HG03460 (cell line): ENCODE measurements around the gene ARHGEF3.
A peak's percentile ranks its signal among the peaks of the same experiment; 100 is the strongest.
"Not testable (repeated sequence)": the region's sequence is repeated elsewhere in the genome, so short reads cannot be mapped to it uniquely, and the experiment has no call there.

Experiments
- ATAC-seq: cut with Tn5 transposase; IDR thresholded peaks from one replicate; pipeline ENCODE4 v1.9.1; 2021; ENCODE audit not compliant: unreplicated experiment

Gene ARHGEF3

DNA sequence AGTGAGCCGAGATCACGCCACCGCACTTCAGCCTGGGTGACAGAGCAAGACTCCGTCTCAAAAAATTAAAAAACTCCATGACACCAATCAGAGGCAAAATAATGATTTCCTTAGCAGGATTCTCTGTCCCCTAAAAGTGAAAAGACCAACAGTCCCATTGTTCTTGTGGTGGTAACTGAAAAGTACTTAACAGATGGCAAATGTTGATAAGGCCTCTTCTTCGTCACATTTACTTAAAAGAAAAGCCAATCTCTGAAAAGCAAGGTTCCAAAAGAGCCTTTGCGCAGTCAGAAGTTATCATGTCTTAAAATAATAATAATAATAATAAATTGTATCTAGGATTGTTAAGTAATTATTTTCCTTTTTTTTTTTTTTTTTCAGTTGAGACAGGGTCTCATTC, 62.7 kb downstream of the ARHGEF3 start:
- ATAC-seq = no peak

DNA sequence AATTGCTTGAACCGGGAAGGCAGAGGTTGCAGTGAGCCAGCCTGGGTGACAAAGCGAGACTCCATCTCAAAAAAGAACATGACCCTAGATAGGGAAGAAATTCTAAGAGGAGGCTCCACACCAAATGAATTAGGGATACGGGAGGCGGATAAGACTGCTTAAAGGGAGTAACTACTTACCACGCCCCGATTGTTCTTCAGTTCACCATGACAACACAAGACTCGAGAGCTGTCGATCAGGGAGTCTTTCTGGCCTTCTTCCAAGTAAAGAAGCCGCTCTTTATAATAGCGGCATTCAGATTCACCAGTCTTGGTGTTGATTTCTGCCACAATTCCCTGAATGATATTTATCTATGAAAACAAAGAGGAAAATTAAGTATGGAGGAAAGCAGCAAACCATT, 64.7 kb downstream of the ARHGEF3 start:
- ATAC-seq = no peak

DNA sequence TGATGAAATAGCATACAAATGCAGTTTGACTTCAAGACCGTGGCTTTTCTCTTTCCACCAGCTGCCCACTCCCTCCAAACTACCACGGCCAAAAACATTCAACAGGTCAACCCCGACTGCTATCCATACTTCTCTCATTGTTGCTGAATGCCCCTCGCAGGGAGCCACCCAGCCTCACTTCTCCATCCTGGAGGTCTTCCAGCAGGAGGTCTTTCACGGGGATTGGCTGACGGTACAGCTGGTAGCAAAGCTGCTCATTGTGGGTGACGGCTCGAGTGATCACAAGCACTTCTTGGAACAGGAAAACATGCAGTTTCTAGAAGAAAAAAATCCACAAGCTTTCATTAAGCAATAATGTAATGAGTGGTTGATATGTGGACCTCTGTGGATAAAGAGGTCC, 69.6 kb downstream of the ARHGEF3 start:
- no peak for ATAC-seq

- ATAC-seq = peak; percentile 99
Observed at GRCh38 chr3:56725175-56725574, 76.6 kb downstream of the ARHGEF3 start.

DNA sequence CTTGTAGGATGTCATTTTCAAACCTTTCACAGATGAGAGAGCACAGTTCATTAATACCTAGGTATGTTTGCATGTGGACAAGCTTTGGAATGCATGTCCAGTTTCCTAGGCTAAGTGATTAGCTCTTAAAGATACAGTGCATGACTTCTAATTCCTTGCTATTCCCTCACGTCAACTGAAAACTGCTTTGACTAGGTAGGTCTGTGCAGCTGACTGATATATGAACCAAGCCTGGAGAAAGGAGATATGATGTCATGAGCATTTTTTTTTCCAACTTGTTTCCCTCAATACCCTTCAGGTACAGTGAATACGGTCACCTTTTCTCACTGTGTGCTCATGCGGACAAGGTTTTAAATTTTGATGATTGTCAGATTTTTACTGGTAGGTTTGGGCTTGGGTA, 77.1 kb downstream of the ARHGEF3 start:
- ATAC-seq = no peak

DNA sequence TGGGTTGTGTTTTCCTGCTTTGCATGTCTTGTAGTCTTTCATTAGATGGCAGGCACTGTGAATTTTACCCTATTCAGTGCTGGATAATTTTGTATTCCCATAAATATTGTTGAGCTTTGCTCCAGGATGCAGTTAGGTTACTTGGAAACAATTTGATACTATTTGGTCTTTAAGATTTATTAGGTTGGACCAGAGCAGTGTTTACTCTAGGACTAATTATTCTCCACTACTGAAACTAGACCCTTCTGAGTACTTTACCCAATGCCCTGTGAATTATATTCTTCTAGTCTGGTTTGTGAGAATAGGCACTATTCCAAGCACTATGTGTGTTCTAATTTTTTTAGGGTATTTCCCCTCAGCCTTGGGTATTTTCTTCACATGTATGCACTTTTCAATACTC, 80.9 kb downstream of the ARHGEF3 start:
- no peak for ATAC-seq

DNA sequence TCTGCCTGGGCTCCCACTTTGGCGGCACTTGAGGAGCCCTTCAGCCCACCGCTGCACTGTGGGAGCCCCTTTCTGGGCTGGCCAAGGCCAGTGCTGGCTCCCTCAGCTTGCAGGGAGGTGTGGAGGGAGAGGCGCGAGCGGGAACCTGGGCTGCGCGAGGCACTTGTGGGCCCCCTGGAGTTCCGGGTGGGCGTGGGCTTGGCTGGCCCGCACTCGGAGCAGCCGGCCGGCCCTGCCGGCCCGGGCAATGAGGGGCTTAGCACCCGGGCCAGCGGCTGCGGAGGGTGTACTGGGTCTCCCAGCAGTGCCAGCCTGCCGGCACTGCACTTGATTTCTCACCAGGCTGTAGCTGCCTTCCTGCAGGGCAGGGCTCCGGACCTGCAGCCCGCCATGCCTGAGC, 82.9 kb downstream of the ARHGEF3 start:
- ATAC-seq = not testable (repeated sequence)

- ATAC-seq = no peak
Observed at GRCh38 chr3:56711344-56711743, 90.4 kb downstream of the ARHGEF3 start.

- not testable (repeated sequence) for ATAC-seq
Observed at GRCh38 chr3:56707412-56707811, 94.3 kb downstream of the ARHGEF3 start.

- ATAC-seq = no peak
Observed at GRCh38 chr3:56706629-56707028, 95.1 kb downstream of the ARHGEF3 start.

GRCh38 chr3:56704706-56705105, 97.0 kb downstream of the ARHGEF3 start:
- ATAC-seq = no peak

GRCh38 chr3:56702490-56703315, 99.0 kb downstream of the ARHGEF3 start:
- ATAC-seq = no peak

- no peak for ATAC-seq
Observed at GRCh38 chr3:56700151-56700550, 101.6 kb downstream of the ARHGEF3 start.

DNA sequence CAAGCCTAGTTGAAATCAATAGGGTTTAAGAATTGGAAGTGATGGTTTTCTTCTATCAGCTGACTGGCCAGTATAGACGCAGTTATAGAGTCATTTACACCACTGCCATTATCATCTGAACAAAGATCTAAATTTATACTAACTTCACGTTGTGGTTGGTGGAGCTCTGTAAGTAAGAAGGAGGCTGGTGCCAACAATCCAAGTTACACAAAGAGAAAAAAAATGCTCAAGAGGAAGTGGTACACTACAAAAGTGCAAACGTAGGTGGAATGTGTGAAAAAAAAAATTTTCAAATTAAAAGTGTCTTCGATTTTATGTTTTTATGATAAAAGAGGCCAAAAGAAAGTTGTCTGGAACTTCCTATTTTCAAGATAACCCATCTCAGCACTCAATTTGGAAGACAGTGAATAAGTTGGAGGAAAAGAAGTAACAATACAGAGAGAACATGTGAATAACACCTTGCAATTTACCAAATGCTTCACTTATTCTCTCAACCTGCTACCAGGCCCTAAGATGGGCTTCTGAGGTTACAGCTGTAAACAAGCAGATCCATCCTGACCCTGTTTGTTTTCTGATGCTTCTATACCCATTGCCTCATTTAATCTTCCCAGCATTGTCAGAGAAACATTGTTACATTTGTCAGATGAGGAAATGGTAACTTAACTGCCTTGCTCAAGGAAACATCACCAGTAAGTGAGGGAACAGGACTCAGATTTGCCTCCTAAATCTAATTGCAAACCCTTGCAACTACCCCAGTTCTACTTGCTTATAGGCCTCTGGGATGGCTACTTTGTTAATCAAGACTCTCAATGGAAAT, 106.7 kb downstream of the ARHGEF3 start:
- no peak for ATAC-seq

DNA sequence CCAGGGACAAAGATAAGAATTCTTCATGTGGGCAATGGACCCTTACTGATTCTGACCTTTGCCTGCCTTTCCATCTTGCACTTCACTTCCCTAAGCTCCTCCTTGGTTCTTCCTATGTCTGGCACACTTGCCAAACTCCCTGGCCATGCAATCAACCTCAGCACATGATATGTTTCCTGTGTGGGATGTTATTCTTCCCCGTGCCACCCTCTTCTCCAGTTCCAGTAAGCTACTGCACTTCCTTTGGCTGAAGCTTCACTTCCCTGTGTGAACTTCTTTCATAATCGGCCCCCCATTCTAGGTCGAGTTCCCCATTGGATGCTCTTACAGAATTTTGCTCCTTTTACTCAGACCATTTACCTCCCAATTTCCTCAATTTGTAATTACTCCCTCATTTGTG, 108.0 kb downstream of the ARHGEF3 start:
- ATAC-seq = no peak

DNA sequence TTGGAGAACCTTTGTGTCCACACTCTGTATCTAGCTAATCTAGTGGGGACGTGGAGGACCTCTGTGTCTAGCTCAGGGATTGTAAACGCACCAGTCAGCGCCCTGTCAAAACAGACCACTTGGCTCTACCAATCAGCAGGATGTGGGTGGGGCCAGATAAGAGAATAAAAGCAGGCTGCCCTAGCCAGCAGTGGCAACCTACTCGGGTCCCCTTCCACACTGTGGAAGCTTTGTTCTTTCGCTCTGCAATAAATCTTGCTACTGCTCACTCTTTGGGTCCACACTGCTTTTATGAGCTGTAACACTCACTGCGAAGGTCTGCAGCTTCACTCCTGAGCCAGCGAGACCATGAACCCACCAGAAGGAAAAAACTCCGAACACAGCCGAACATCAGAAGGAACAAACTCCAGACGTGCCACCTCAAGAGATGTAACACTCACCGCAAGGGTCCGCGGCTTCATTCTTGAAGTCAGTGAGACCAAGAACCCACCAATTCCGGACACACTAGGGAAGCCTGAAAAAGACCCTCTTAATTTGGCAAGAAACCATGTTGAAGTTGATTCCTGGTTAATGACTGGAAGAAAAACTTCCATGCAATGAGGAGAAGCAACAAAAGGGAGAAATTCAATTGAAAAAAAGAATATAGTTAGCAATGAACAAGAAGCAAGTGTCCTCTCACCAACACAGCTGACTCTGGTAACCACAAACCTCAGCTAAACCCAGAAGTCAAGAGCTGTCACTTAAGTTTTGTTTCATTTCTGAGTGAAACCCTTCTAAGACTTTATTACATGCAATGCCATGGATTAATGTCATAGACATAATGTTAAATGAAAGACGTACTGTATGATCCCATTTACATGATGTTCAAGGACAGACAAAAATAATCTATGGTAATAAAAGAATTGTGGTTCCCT, 109.0 kb downstream of the ARHGEF3 start:
- ATAC-seq = peak; percentile 82

- not testable (repeated sequence) for ATAC-seq
Observed at GRCh38 chr3:56692001-56692365, 109.8 kb downstream of the ARHGEF3 start.

- ATAC-seq = no peak
Observed at GRCh38 chr3:56691165-56692000, 110.4 kb downstream of the ARHGEF3 start.

DNA sequence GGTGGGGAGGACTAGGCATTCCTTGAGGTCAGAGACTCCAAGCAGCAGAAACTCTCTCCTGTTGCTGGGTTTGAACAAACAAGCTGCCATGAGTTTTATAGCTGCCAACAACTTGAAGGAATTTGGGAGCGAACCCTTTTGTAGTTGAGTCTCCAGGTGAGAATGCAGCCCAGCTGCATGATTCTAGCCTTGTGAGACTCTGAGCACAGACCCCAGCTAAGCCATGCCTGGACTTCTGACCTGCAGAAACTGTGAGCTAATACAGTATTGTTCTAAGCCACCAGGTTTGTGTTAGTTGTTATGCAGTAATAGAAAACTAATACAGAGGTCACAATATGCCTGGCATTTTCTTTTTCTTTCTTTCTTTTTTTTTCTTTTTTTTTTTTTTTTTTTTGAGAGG, 112.4 kb downstream of the ARHGEF3 start:
- no peak for ATAC-seq

GRCh38 chr3:56688191-56688590, 113.6 kb downstream of the ARHGEF3 start:
- ATAC-seq = no peak
